GM23248 (cell line): ENCODE results near the gene TNNC1.

Experiments
- EZH2 ChIP-seq: fragments of 200-600 bp; sonication (generic); IDR thresholded peaks from 2 replicates; pipeline ENCODE4 v1.6.1; 2018; ENCODE audit warnings: antibody characterized with exemption, mild to moderate bottlenecking; ENCODE audit not compliant: insufficient read depth, poor library complexity, severe bottlenecking
- EZH2phosphoT487 ChIP-seq: fragments of 200-600 bp; sonication (generic); IDR thresholded peaks from 2 replicates; pipeline ENCODE4 v1.6.1; 2018; ENCODE audit warnings: antibody characterized with exemption, moderate library complexity, mild to moderate bottlenecking, low read depth; ENCODE audit not compliant: insufficient read depth

DNA sequence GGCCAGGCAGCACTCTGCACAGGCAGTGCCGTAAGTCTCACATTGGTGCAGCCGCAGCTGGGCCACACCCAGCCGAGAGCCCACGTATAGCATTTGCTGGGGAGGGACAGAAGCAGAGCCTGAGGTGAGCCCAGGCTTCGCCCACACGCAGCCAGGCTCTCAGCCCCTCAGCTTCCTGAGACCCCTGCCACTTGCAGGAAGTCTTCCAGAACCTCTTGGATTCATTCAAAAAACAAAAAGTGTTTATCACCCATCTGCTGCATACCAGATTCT lies 15.8 kb downstream of the TNNC1 start:
- TF ChIP-seq EZH2phosphoT487: no peak
- TF ChIP-seq EZH2: no peak
